GM12892 (cell line): ENCODE results near the gene SNRNP35.

Source experiments
- POLR2A ChIP-seq: IDR thresholded peaks from 2 replicates; pipeline ENCODE4 v1.6.1; 2011; ENCODE audit warnings: low read depth, low read length, control low read depth
- TAF1 ChIP-seq: IDR thresholded peaks from 2 replicates; pipeline ENCODE4 v1.6.1; 2011; ENCODE audit warnings: low read depth, mild to moderate bottlenecking, control low read depth, low read length, borderline replicate concordance

GRCh38 chr12:123478069-123478468, 20.1 kb downstream of the SNRNP35 start:
- TF ChIP-seq POLR2A, result no peak
- no peak for TF ChIP-seq TAF1
